ENCODE measurements around the gene SPIRE2.

DNA sequence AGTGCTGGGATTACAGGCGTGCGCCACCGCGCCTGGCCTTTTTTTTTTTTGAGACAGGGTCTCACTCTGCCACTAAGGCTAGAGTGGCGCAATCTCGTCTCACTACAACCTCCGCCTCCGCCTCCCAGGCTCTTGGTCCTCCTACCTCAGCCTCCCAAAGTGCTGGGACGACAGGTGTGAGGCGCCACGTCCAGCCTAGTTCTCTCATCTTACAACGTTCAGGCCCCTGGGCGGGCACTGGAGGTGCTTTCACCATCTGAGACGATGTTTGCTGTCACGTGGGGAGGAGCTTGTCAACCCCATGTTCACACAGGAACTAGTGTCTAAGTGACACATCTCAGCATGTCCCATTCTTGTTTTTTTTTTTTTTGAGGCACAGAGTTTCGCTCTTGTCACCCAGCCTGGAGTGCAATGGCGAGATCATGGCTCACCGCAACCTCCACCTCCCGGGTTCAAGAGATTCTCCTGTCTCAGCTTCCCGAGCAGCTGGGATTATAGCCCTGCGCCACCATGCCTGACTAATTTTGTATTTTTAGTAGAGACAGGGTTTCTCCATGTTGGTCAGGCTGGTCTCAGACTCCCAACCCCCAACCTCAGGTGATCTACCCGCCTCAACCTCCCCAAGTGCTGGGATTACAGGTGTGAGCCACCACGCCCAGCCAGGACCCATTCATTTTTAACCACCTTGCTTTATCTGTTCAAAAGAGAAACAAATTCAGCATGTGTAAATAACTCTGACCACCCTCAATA is 6.7 kb upstream of the SPIRE2 start:
- TF ChIP-seq POLR2A (IDR thresholded peaks at IDR 0.05; ENCODE audit: low read length): no peak
- TF ChIP-seq GATA1 (IDR thresholded peaks at IDR 0.05; ENCODE audit: low read depth, low read length): no peak
